ENCODE measurements around the gene RELL2. TPM values are rescaled to one million over a fixed set of nuclear protein-coding genes. Genes with fewer than 3 reads are reported as not detected.

The RELL2 gene
- total and polyA plus RNA-seq, 2 experiments from 2014 or later, result 16.9 to 17.3 TPM

- Histone ChIP-seq H3K4me1 (ENCODE audit: insufficient read depth) (peaks cover 12% of the 10 kb centered on the region), H4K20me1 (ENCODE audit: insufficient read depth, poor library complexity, severe bottlenecking) (peaks cover 10% of the 10 kb centered on the region), H3K4me2 (peak overlapping the region; percentile 78), H3K9me2 (replicated peaks; ENCODE audit: insufficient read depth) (no peaks in the 10 kb centered on the region), H3K4me3 (peak overlapping the region; percentile 65), H3K27ac (peak overlapping the region; percentile 96), H3K27me3 (no peaks in the 10 kb centered on the region), H3K36me3 (replicated peaks; ENCODE audit: insufficient read depth, low read depth) (no peaks in the 10 kb centered on the region), H3K9me3 (ENCODE audit: low read depth) (no peaks in the 10 kb centered on the region), H3K79me2 (peaks cover 42% of the 10 kb centered on the region), H2AFZ (peak overlapping the region; percentile 49)
- peak; percentile 81 for DNase-seq (ENCODE audit: low spot score)
- TF ChIP-seq, protein P1, sequence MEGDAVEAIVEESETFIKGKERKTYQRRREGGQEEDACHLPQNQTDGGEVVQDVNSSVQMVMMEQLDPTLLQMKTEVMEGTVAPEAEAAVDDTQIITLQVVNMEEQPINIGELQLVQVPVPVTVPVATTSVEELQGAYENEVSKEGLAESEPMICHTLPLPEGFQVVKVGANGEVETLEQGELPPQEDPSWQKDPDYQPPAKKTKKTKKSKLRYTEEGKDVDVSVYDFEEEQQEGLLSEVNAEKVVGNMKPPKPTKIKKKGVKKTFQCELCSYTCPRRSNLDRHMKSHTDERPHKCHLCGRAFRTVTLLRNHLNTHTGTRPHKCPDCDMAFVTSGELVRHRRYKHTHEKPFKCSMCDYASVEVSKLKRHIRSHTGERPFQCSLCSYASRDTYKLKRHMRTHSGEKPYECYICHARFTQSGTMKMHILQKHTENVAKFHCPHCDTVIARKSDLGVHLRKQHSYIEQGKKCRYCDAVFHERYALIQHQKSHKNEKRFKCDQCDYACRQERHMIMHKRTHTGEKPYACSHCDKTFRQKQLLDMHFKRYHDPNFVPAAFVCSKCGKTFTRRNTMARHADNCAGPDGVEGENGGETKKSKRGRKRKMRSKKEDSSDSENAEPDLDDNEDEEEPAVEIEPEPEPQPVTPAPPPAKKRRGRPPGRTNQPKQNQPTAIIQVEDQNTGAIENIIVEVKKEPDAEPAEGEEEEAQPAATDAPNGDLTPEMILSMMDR (IDR thresholded peaks at IDR 0.05; ENCODE audit: poor library complexity), result no peak
- no peak for TF ChIP-seq EZH2 (IDR thresholded peaks at IDR 0.05; ENCODE audit: borderline replicate concordance)
- TF ChIP-seq EZH2phosphoT487 (IDR thresholded peaks at IDR 0.05; ENCODE audit: low read depth, severe bottlenecking, unreplicated experiment), result no peak
- WGBS (ENCODE audit: low lambda C conversion rate, missing lambda C conversion rate), result under 1% methylated on average over 20 of the region's 36 CpGs
Observed at GRCh38 chr5:141618030-141618803, 18.6 kb upstream of the RELL2 start.

GRCh38 chr5:141618804-141619554 lies 17.8 kb upstream of the RELL2 start, which contains the start of gene DIAPH1:
Gene DIAPH1, minus strand, starts transcription at chr5:141619000. Its CDS starts 86 bp downstream, at chr5:141618914.
- no peaks in the 10 kb centered on the region for H3K27me3 ChIP-seq
- H3K9me3 ChIP-seq (ENCODE audit: low read depth), result no peaks in the 10 kb centered on the region
- H3K4me3 ChIP-seq, result peak within 1 kb of the TSS; percentile 65
- 10% methylated on average over 20 of the region's 70 CpGs for WGBS (ENCODE audit: low lambda C conversion rate, missing lambda C conversion rate)
- H3K36me3 ChIP-seq (replicated peaks; ENCODE audit: insufficient read depth, low read depth), result no peaks in the 10 kb centered on the region
- peaks cover 34% of the 10 kb centered on the region for H3K79me2 ChIP-seq
- TF ChIP-seq EZH2phosphoT487 (IDR thresholded peaks at IDR 0.05; ENCODE audit: low read depth, severe bottlenecking, unreplicated experiment), result no peak
- TF ChIP-seq, protein P1 (IDR thresholded peaks at IDR 0.05; ENCODE audit: poor library complexity), result peak; percentile 99
- peak within 1 kb of the TSS; percentile 78 for H3K4me2 ChIP-seq
- peaks cover 3% of the 10 kb centered on the region for H4K20me1 ChIP-seq (ENCODE audit: insufficient read depth, poor library complexity, severe bottlenecking)
- peak within 1 kb of the TSS; percentile 96 for H3K27ac ChIP-seq
- peak within 1 kb of the TSS; percentile 49 for H2AFZ ChIP-seq
- no peaks in the 10 kb centered on the region for H3K9me2 ChIP-seq (replicated peaks; ENCODE audit: insufficient read depth)
- peaks cover 12% of the 10 kb centered on the region for H3K4me1 ChIP-seq (ENCODE audit: insufficient read depth)
- peak; percentile 100 for DNase-seq (ENCODE audit: low spot score)

- no peaks in the 10 kb centered on the region for H3K36me3 ChIP-seq (replicated peaks; ENCODE audit: insufficient read depth, low read depth)
- H3K9me2 ChIP-seq (replicated peaks; ENCODE audit: insufficient read depth), result no peaks in the 10 kb centered on the region
- H3K27me3 ChIP-seq, result no peaks in the 10 kb centered on the region
- no peaks in the 10 kb centered on the region for H4K20me1 ChIP-seq (ENCODE audit: insufficient read depth, poor library complexity, severe bottlenecking)
- no peak overlapping the region for H3K27ac ChIP-seq
- no peak overlapping the region for H2AFZ ChIP-seq
- no peaks in the 10 kb centered on the region for H3K9me3 ChIP-seq (ENCODE audit: low read depth)
- no peak overlapping the region for H3K4me2 ChIP-seq
- TF ChIP-seq EZH2phosphoT487 (IDR thresholded peaks at IDR 0.05; ENCODE audit: low read depth, severe bottlenecking, unreplicated experiment) (no peak), EZH2 (IDR thresholded peaks at IDR 0.05; ENCODE audit: borderline replicate concordance) (no peak)
- TF ChIP-seq, protein P1 (IDR thresholded peaks at IDR 0.05; ENCODE audit: poor library complexity), result no peak
- no peak overlapping the region for H3K4me3 ChIP-seq
- no peaks in the 10 kb centered on the region for H3K4me1 ChIP-seq (ENCODE audit: insufficient read depth)
- DNase-seq (ENCODE audit: low spot score), result no peak
- H3K79me2 ChIP-seq, result no peaks in the 10 kb centered on the region
Observed at GRCh38 chr5:141623186-141623585, 13.6 kb upstream of the RELL2 start.

Data from hepatocyte (in vitro differentiated cells).